ENCODE measurements around the gene F10.

GRCh38 chr13:113179374-113180230, 57.0 kb downstream of the F10 start:
- no peak for TF ChIP-seq POLR2A (IDR thresholded peaks at IDR 0.05; ENCODE audit: extremely low read depth, insufficient read length)
- no peak for TF ChIP-seq CTCF (IDR thresholded peaks at IDR 0.05; ENCODE audit: low read depth, low read length)

All from NB4 (cell line).